GM12878 (cell line): ENCODE measurements around the gene PRL. TPM values are rescaled to one million over a fixed set of nuclear protein-coding genes. Genes with fewer than 3 reads are reported as not detected.

Source experiments
- ATAC-seq: fragments of 200-7000 bp; cut with Tn5 transposase; 3 replicates; pipeline ENCODE4 v1.9.1; 2020; ENCODE audit warnings: mild to moderate bottlenecking, moderate library complexity
- BruUV-seq: library from RNA; stranded (reverse); fragments of 400-500 nt; replicated peaks from 2 replicates; lab custom pipeline; 2021; lab: Mats Ljungman, UMichigan
- CTCF ChIA-PET: fragments of 300-600 bp; sonication (Branson Sonifier 250); formaldehyde crosslinking; extraction: SDS; loops from one replicate; lab custom pipeline; 2021; ENCODE audit warnings: inconsistent platforms; lab: Yijun Ruan, JAX
- POLR2A ChIA-PET: fragments of 350-600 bp; formaldehyde crosslinking; extraction: SDS; loops from one replicate; lab custom pipeline; 2021; ENCODE audit warnings: inconsistent platforms; lab: Charles Lee
- RAD21 ChIA-PET: fragments of 300-600 bp; sonication (Branson Sonifier 250); formaldehyde crosslinking; loops from one replicate; lab custom pipeline; 2023; ENCODE audit warnings: antibody characterized with exemption; ENCODE audit not compliant: unreplicated experiment; lab: Charles Lee
- SMC1A ChIA-PET: fragments of 300-600 bp; sonication (Branson Sonifier 250); formaldehyde crosslinking; loops from one replicate; lab custom pipeline; 2023; ENCODE audit not compliant: unreplicated experiment, uncharacterized antibody; lab: Charles Lee
- DNase-seq: peaks from one replicate; pipeline ENCODE4 v3.0.0-alpha.2; 2011; ENCODE audit warnings: low read depth, low spot score
- FAIRE-seq: peaks from 3 replicates; lab custom pipeline; 2011; peaks lifted over from hg19 to GRCh38; lab: Jason Lieb, UNC
- H2AFZ ChIP-seq: 2 replicates; pipeline ENCODE4 v1.6.0; 2011; ENCODE audit warnings: low read depth, low read length, control low read depth; ENCODE audit not compliant: control insufficient read depth
- H3K27ac ChIP-seq: 2 replicates; pipeline ENCODE4 v1.5.1; 2011; ENCODE audit warnings: control low read depth; ENCODE audit not compliant: control insufficient read depth, insufficient read depth
- H3K27me3 ChIP-seq, 2 experiments: replicated peaks in 1 of 2; 2 replicates each; pipeline versions ENCODE4 v1.6.0 to v1.6.1; 2011; ENCODE audit warnings: low read length in 1 of 2; ENCODE audit not compliant: control insufficient read depth in 2 of 2, insufficient read depth in 2 of 2
- H3K36me3 ChIP-seq, 2 experiments: 2 replicates each; pipeline ENCODE4 v1.5.1; 2011; ENCODE audit warnings: low read length in 1 of 2; ENCODE audit not compliant: control insufficient read depth in 2 of 2, insufficient read depth in 2 of 2
- H3K4me1 ChIP-seq: 2 replicates; pipeline ENCODE4 v1.6.1; 2011; ENCODE audit warnings: mild to moderate bottlenecking, low read length, moderate library complexity, mixed read lengths; ENCODE audit not compliant: control insufficient read depth, insufficient read depth
- H3K4me2 ChIP-seq: 2 replicates; pipeline ENCODE4 v1.6.0; 2011; ENCODE audit warnings: control low read depth; ENCODE audit not compliant: control insufficient read depth, insufficient read depth
- H3K4me3 ChIP-seq: fragments of 200-600 bp; sonication (generic); 2 replicates; pipeline ENCODE4 v1.5.1; 2016
- H3K79me2 ChIP-seq: 2 replicates; pipeline ENCODE4 v1.6.0; 2011; ENCODE audit warnings: low read length; ENCODE audit not compliant: control insufficient read depth, insufficient read depth
- H3K9ac ChIP-seq: 2 replicates; pipeline ENCODE4 v1.8.0; 2011; ENCODE audit warnings: low read length, control low read depth, mixed read lengths; ENCODE audit not compliant: control insufficient read depth, insufficient read depth
- H3K9me3 ChIP-seq: replicated peaks from 3 replicates; pipeline ENCODE4 v1.5.1; 2011; ENCODE audit warnings: mild to moderate bottlenecking, low read length; ENCODE audit not compliant: control insufficient read depth, insufficient read depth
- H4K20me1 ChIP-seq: 2 replicates; pipeline ENCODE4 v1.6.0; 2011; ENCODE audit not compliant: control insufficient read depth, insufficient read depth
- ATF3 ChIP-seq: IDR thresholded peaks from 2 replicates; pipeline ENCODE4 v1.6.1; 2011; ENCODE audit warnings: low read depth, mild to moderate bottlenecking, low read length, moderate library complexity, borderline replicate concordance; ENCODE audit errors: extremely low read depth
- CREM ChIP-seq: IDR thresholded peaks from 2 replicates; pipeline ENCODE4 v1.6.1; 2014; ENCODE audit warnings: antibody characterized with exemption, low read depth
- IRF4 ChIP-seq: IDR thresholded peaks from 2 replicates; pipeline ENCODE4 v1.6.1; 2011; ENCODE audit warnings: low read depth, low read length
- MEF2A ChIP-seq: IDR thresholded peaks from 2 replicates; pipeline ENCODE4 v1.6.1; 2011; ENCODE audit warnings: low read depth, mild to moderate bottlenecking, low read length, moderate library complexity; ENCODE audit not compliant: insufficient read depth
- PAX8 ChIP-seq: fragments of 450-650 bp; IDR thresholded peaks from 2 replicates; pipeline ENCODE4 v1.6.1; 2017; ENCODE audit warnings: mild to moderate bottlenecking, moderate library complexity
- TAF1 ChIP-seq: IDR thresholded peaks from 2 replicates; pipeline ENCODE4 v1.6.1; 2011; ENCODE audit warnings: mild to moderate bottlenecking, low read depth, low read length, borderline replicate concordance
- ZNF24 ChIP-seq: fragments of 450-650 bp; IDR thresholded peaks from 2 replicates; pipeline ENCODE4 v1.6.1; 2017; ENCODE audit warnings: antibody characterized with exemption, mild to moderate bottlenecking
- ZNF274 ChIP-seq: IDR thresholded peaks from one replicate; pipeline ENCODE4 v1.8.0; 2011; ENCODE audit not compliant: insufficient read length, insufficient read depth
- ZNF687 ChIP-seq: fragments of 450-650 bp; IDR thresholded peaks from 2 replicates; pipeline ENCODE4 v1.6.1; 2017; ENCODE audit warnings: mild to moderate bottlenecking, moderate library complexity
- ZSCAN29 ChIP-seq: fragments of 450-650 bp; IDR thresholded peaks from 2 replicates; pipeline ENCODE4 v1.6.1; 2017; ENCODE audit warnings: mild to moderate bottlenecking, moderate library complexity
- WGBS: methylation state at CpG from one replicate; pipeline ENCODE4 v1.1.6; 2016; ENCODE audit warnings: low lambda C conversion rate; ENCODE audit not compliant: insufficient replicate concordance, insufficient coverage; ENCODE audit errors: missing lambda C conversion rate; 5-methylcytosine and 5-hydroxymethylcytosine counted together
- in situ Hi-C: fragments of 300-500 bp; cut with MboI; formaldehyde crosslinking; loops from 9 replicates; pipeline ENCODE4 v1.14.3; 2018; ENCODE audit warnings: mixed read lengths
- intact Hi-C: fragments of 100-400 bp; cut with micrococcal nuclease; formaldehyde crosslinking; loops from one replicate; pipeline ENCODE4 v1.14.2; 2022; ENCODE audit not compliant: unreplicated experiment
- polyA plus RNA-seq, 11 experiments: library from polyadenylated mRNA; depleted of rRNA in 4 of 11; unstranded in 6 of 11; stranded (reverse) in 5 of 11; fragments of >200 nt; fragmentation: Nextera tagmentation in 4 of 11; fragmentation: Illumina TruSeq in 1 of 11; extraction: Ambion mirVana in 4 of 11; extraction: Trizol in 1 of 11; gene quantifications; 1 replicate in 1 of 11; 2 replicates in 10 of 11; pipeline versions ENCODE4 v1.2.1 to v1.2.3, GENCODE V29; 2011 to 2016; ENCODE audit warnings: inconsistent platforms in 2 of 11, missing spikeins in 2 of 11, low read depth in 1 of 11
- total RNA-seq, 4 experiments: library from RNA; depleted of rRNA in 3 of 4; stranded (reverse); fragments of >200 nt in 3 of 4; fragmentation: Illumina TruSeq in 1 of 4; extraction: Trizol in 1 of 4; gene quantifications; 2 replicates each; pipeline versions ENCODE4 v1.2.1 to v1.2.3, GENCODE V29; 2013 to 2021

Gene PRL
- total and polyA plus RNA-seq, 10 of the 15 experiments (the other 5 are each of a cell fraction or from before 2014, with no cell fraction given), result 0.05 to 34.9 (median 23.5) TPM

GRCh38 chr6:22248513-22249308 lies 48.1 kb downstream of the PRL start:
- RAD21 ChIA-PET, result interaction anchor here (0.5 kb wide), 1 partner anchor 476 kb away, joined by 4 read pairs; no protein-coding TSS in a partner anchor
- whole genome bisulfite sequencing, result 12% methylated on average over 6 of the region's 6 CpGs
- Histone ChIP-seq H3K4me1 (no peaks in the 10 kb centered on the region), H3K79me2 (no peaks in the 10 kb centered on the region), H3K4me3 (no peak overlapping the region), H3K27me3 (no peaks in the 10 kb centered on the region), H3K27ac (no peak overlapping the region), H3K4me2 (no peak overlapping the region), H2AFZ (no peak overlapping the region), H3K36me3 (no peaks in the 10 kb centered on the region), H3K9ac (no peak overlapping the region), H3K9me3 (no peaks in the 10 kb centered on the region; the same call in 2 of the 3 replicates), H4K20me1 (no peaks in the 10 kb centered on the region)
- FAIRE-seq (no peak), ATAC-seq (no peak), DNase-seq (no peak)
- POLR2A ChIA-PET, result no interaction called here
- TF ChIP-seq PAX8 (no peak), IRF4 (no peak), ZNF24 (no peak), ZNF274 (no peak), ZNF687 (no peak), ZSCAN29 (no peak), CREM (no peak), ATF3 (no peak), MEF2A (no peak), TAF1 (no peak)
- in situ Hi-C loops (no loop called here), intact Hi-C loops (no loop called here)
- SMC1A ChIA-PET, result no interaction called here
- CTCF ChIA-PET, result no interaction called here
- no TSS peak for BruUV-seq
